Thoracic aorta (tissue), 2 donors: Measurements from ENCODE around the gene ENTPD7. TPM values are rescaled to one million over a fixed set of nuclear protein-coding genes. Genes with fewer than 3 reads are reported as not detected.

ENCODE experiments used
- ATAC-seq: fragments of 150-250 bp; one replicate; pipeline ENCODE4 v1.8.0; 2017; ENCODE audit warnings: low read depth; ENCODE audit not compliant: insufficient number of reproducible peaks, low FRiP score
- DNase-seq: peaks from one replicate; pipeline ENCODE4 v3.0.0-alpha.2; 2020; ENCODE audit warnings: low spot score
- H3K27ac ChIP-seq, 2 donors: fragments of 200-600 bp; sonication (generic); 1 replicate in 1 of 2; 2 replicates in 1 of 2; pipeline ENCODE4 v1.5.1; 2016; ENCODE audit warnings: mild to moderate bottlenecking in 2 of 2, moderate library complexity in 2 of 2
- H3K27me3 ChIP-seq: fragments of 200-600 bp; sonication (generic); replicated peaks from 2 replicates; pipeline ENCODE4 v1.6.0; 2016; ENCODE audit warnings: mild to moderate bottlenecking; ENCODE audit not compliant: insufficient read depth
- H3K36me3 ChIP-seq: fragments of 200-600 bp; sonication (generic); one replicate; pipeline ENCODE4 v1.5.1; 2016
- H3K4me1 ChIP-seq, 2 donors: fragments of 200-600 bp; sonication (generic); 1 replicate in 1 of 2; 2 replicates in 1 of 2; pipeline versions ENCODE4 v1.5.1 to v1.6.0; 2016; ENCODE audit warnings: low read depth in 2 of 2, mild to moderate bottlenecking in 1 of 2; ENCODE audit not compliant: control insufficient read depth in 1 of 2
- H3K4me3 ChIP-seq: fragments of 200-600 bp; sonication (generic); 2 replicates; pipeline ENCODE4 v1.5.1; 2016; ENCODE audit warnings: mild to moderate bottlenecking
- H3K9me3 ChIP-seq: fragments of 200-600 bp; sonication (generic); 2 replicates; pipeline ENCODE4 v1.5.1; 2016
- CTCF ChIP-seq: fragments of 200-600 bp; sonication (generic); IDR thresholded peaks from one replicate; pipeline ENCODE4 v1.5.1; 2019; ENCODE audit warnings: antibody characterized with exemption
- total RNA-seq, 2 donors: library from RNA; depleted of rRNA; stranded (reverse); fragments of >200 nt; gene quantifications; one replicate each; pipeline versions ENCODE4 v1.1.0 to v1.2.3, GENCODE V29; 2016

ENTPD7 gene
- total RNA-seq, 2 donors from 2014 or later: 8.1 to 14.8 TPM

GRCh38 chr10:99648717-99649116 lies 10.6 kb upstream of the ENTPD7 start:
- Histone ChIP-seq H3K36me3 (no peaks in the 10 kb centered on the region), H3K4me1 (no peaks in the 10 kb centered on the region), H3K4me3 (no peak overlapping the region), H3K9me3 (no peaks in the 10 kb centered on the region), H3K27ac (no peak overlapping the region), H3K27me3 (no peaks in the 10 kb centered on the region)
- no peak for TF ChIP-seq CTCF
- ATAC-seq (no peak), DNase-seq (no peak)

DNA sequence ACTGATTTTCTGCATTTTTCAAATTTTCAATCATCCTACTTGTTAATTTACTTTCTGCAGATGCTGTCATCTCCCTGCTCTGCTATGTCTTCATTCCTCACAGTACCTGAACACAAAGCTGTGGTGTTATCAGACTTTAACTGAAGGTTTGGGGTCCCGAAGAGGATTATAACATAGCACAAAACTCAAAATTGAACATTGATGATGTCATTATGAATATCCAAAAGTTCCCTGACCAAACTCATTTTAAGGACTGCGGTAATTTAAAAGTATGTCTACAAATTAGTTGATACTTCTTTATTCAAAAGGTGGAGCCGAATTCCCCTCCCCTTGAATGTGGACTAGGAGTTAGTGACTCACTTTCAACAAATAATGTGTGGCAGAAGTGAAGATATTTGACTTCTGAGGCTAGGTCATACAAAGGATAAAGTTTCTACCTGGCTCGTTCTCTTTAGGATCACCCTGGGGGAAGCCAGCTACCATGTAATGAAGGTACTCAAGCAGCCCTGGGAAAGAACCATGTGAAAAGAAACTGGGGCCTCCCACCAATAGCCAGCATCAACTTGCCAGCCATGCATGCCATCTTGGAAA lies 6.4 kb upstream of the ENTPD7 start:
- no peak overlapping the region for H3K27ac ChIP-seq
- H3K27me3 ChIP-seq: no peaks in the 10 kb centered on the region
- H3K36me3 ChIP-seq: no peaks in the 10 kb centered on the region
- DNase-seq: no peak
- ATAC-seq: no peak
- no peaks in the 10 kb centered on the region for H3K4me1 ChIP-seq
- no peaks in the 10 kb centered on the region for H3K9me3 ChIP-seq
- no peak for TF ChIP-seq CTCF
- no peak overlapping the region for H3K4me3 ChIP-seq

DNA sequence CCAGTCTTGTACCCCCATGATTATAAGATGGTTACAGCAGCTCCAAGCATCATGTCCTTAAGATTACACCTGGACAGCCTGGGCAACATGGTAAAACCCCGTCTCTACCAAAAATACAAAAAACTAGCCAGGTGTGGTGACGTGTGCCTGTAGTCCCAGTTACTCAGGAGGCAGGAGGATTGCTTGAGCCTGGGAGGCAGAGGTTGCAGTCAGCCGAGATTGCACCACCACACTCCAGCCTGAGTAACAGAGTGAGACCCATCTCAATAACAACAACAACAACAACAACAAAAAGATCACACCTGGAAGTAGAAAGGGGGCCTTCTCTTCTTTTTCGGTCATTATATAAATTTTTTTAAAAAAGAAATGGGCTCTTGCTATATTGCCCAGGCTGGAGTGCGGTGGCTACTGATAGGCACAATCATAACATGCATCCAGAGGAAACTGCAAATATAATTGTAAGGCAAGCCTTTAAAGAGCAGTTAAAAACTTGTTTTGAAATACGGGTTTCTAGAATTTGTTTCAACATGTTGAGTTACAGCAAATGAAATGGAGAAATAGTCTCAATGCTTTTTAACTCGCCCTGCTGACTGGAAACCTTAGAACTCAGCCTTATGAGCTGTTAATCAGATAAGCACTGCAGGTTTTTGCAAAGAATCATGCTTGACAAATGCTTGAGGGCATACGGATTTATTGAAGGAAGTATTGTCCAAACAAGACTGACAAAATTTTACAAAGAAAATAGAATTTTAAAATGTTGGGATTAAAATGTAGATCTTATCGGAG lies 4.7 kb upstream of the ENTPD7 start:
- H3K27me3 ChIP-seq: no peaks in the 10 kb centered on the region
- H3K27ac ChIP-seq: no peak overlapping the region
- H3K4me3 ChIP-seq: no peak overlapping the region
- no peak for TF ChIP-seq CTCF
- DNase-seq (no peak), ATAC-seq (no peak)
- peaks cover 6 to 8% of the 10 kb centered on the region in 2 donors for H3K4me1 ChIP-seq
- H3K36me3 ChIP-seq: no peaks in the 10 kb centered on the region
- no peaks in the 10 kb centered on the region for H3K9me3 ChIP-seq

- no peaks in the 10 kb centered on the region for H3K9me3 ChIP-seq
- H3K27ac ChIP-seq: no peak overlapping the region
- H3K27me3 ChIP-seq: no peaks in the 10 kb centered on the region
- ATAC-seq (no peak), DNase-seq (no peak)
- no peak for TF ChIP-seq CTCF
- H3K36me3 ChIP-seq: no peaks in the 10 kb centered on the region
- no peak overlapping the region for H3K4me3 ChIP-seq
- H3K4me1 ChIP-seq: peaks cover 14% of the 10 kb centered on the region in 2 donors
Measured at GRCh38 chr10:99656199-99657064, 2.9 kb upstream of the ENTPD7 start.

DNA sequence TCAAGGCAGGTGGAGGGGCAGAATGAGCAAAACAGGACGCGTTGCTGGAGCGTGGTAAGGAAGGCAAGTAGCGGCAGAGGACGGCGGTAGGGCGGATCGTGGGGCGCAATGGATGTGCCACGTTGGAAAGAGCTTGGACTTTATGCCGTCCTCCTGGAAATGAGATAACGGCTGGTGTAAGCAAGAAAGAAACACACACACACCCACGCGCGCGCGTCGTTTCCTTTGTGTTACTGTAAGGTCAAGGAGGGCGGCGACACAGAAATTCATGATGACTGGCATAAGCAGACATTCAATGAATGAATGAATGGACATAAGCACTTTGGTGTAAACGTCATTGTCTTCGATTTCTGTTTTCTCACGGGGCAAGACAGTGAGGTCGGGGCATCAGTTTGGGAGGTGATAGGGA lies 683 bp upstream of the ENTPD7 start:
- ATAC-seq: no peak
- H3K36me3 ChIP-seq: no peaks in the 10 kb centered on the region
- H3K27me3 ChIP-seq: no peaks in the 10 kb centered on the region
- no peak for TF ChIP-seq CTCF
- H3K27ac ChIP-seq: no peak overlapping the region
- H3K9me3 ChIP-seq: no peaks in the 10 kb centered on the region
- H3K4me3 ChIP-seq: peak overlapping the region; percentile 92
- peak; percentile 73 for DNase-seq
- peaks cover 14% of the 10 kb centered on the region in 2 donors for H3K4me1 ChIP-seq
